ENCODE data around the gene WDR4.
A peak's percentile ranks its signal among the peaks of the same experiment; 100 is the strongest.
"Not testable (repeated sequence)": the region's sequence is repeated elsewhere in the genome, so short reads cannot be mapped to it uniquely, and the experiment has no call there.

The WDR4 gene

GRCh38 chr21:42878993-42879787 is at the start of gene WDR4:
Gene WDR4, minus strand, starts transcription at chr21:42879539. Its CDS starts 44 bp downstream, at chr21:42879495.
- no peak for TF ChIP-seq CTCF (IDR thresholded peaks at IDR 0.05; ENCODE audit: low read depth, low read length, missing control alignments)

GRCh38 chr21:42927474-42928200 is 48.3 kb upstream of the WDR4 start:
- DNase-seq (ENCODE audit: extremely low read depth, low read depth); H3K4me3 ChIP-seq (replicated peaks; ENCODE audit: low read depth, low read length): not testable (repeated sequence)

More at GRCh38 chr21:42878993-42879787, at the start of gene WDR4:
- peak; percentile 91 for DNase-seq (ENCODE audit: extremely low read depth, low read depth)
- H3K4me3 ChIP-seq (replicated peaks; ENCODE audit: low read depth, low read length): peak within 1 kb of the TSS; percentile 88

- DNase-seq (ENCODE audit: extremely low read depth, low read depth): no peak
- H3K4me3 ChIP-seq (replicated peaks; ENCODE audit: low read depth, low read length): no peak within 1 kb of the TSS
- no peak for TF ChIP-seq CTCF (IDR thresholded peaks at IDR 0.05; ENCODE audit: low read depth, low read length, missing control alignments)
These were observed 46.0 kb upstream of the WDR4 start, which contains the start of gene ERVH48-1 for GRCh38 chr21:42925114-42925926. Gene ERVH48-1, minus strand, starts transcription at chr21:42925630. Its CDS starts 6,624 bp downstream, at chr21:42919006.

- no peak overlapping the region for H3K4me3 ChIP-seq (replicated peaks; ENCODE audit: low read depth, low read length)
- no peak for DNase-seq (ENCODE audit: extremely low read depth, low read depth)
- no peak for TF ChIP-seq CTCF (IDR thresholded peaks at IDR 0.05; ENCODE audit: low read depth, low read length, missing control alignments)
These were observed 45.1 kb upstream of the WDR4 start for GRCh38 chr21:42924433-42924751.

GRCh38 chr21:42923553-42924432 is 44.5 kb upstream of the WDR4 start:
- H3K4me3 ChIP-seq (replicated peaks; ENCODE audit: low read depth, low read length): no peak overlapping the region
- DNase-seq (ENCODE audit: extremely low read depth, low read depth): peak; percentile 81
- TF ChIP-seq CTCF (IDR thresholded peaks at IDR 0.05; ENCODE audit: low read depth, low read length, missing control alignments): peak; percentile 76

GRCh38 chr21:42922918-42923317 is 43.6 kb upstream of the WDR4 start:
- TF ChIP-seq CTCF (IDR thresholded peaks at IDR 0.05; ENCODE audit: low read depth, low read length, missing control alignments): no peak
- no peak overlapping the region for H3K4me3 ChIP-seq (replicated peaks; ENCODE audit: low read depth, low read length)
- DNase-seq (ENCODE audit: extremely low read depth, low read depth): no peak

All from HFF-Myc (cell line).